Neuronal stem cell (in vitro differentiated cells): ENCODE data around the gene TAS2R50. TPM values are rescaled to one million over a fixed set of nuclear protein-coding genes. Genes with fewer than 3 reads are reported as not detected.
"Not testable (repeated sequence)": the region's sequence is repeated elsewhere in the genome, so short reads cannot be mapped to it uniquely, and the experiment has no call there.

Experiments used
- DNase-seq: peaks from one replicate; pipeline ENCODE4 v3.0.0-alpha.2; 2013; ENCODE audit warnings: low spot score
- H2AFZ ChIP-seq: one replicate; pipeline ENCODE4 v1.6.1; 2013; ENCODE audit warnings: mild to moderate bottlenecking, low read length, inconsistent platforms
- H2AK5ac ChIP-seq: 2 replicates; pipeline ENCODE4 v1.6.1; 2013; ENCODE audit warnings: low read depth, mild to moderate bottlenecking, inconsistent platforms, low read length, moderate library complexity, mixed read lengths
- H2BK120ac ChIP-seq: 2 replicates; pipeline ENCODE4 v1.6.1; 2013; ENCODE audit warnings: low read depth, mild to moderate bottlenecking, inconsistent platforms, low read length, moderate library complexity, mixed read lengths
- H2BK12ac ChIP-seq: one replicate; pipeline ENCODE4 v1.6.1; 2013; ENCODE audit warnings: low read length, inconsistent platforms
- H2BK15ac ChIP-seq: 2 replicates; pipeline ENCODE4 v1.6.1; 2013; ENCODE audit warnings: mild to moderate bottlenecking, low read length, inconsistent platforms, mixed read lengths
- H2BK5ac ChIP-seq: one replicate; pipeline ENCODE4 v1.6.1; 2013; ENCODE audit warnings: inconsistent platforms, mild to moderate bottlenecking, low read length, moderate library complexity
- H3K14ac ChIP-seq: one replicate; pipeline ENCODE4 v1.6.1; 2013; ENCODE audit warnings: low read length, inconsistent platforms
- H3K18ac ChIP-seq: 2 replicates; pipeline ENCODE4 v1.6.1; 2013; ENCODE audit warnings: low read length, inconsistent platforms
- H3K23ac ChIP-seq: 2 replicates; pipeline ENCODE4 v1.6.1; 2013; ENCODE audit warnings: low read depth, mild to moderate bottlenecking, mixed read lengths, low read length, inconsistent platforms; ENCODE audit not compliant: poor library complexity
- H3K27ac ChIP-seq: replicated peaks from 3 replicates; pipeline ENCODE4 v1.5.1; 2013; ENCODE audit warnings: low read length, inconsistent platforms
- H3K27me3 ChIP-seq, 3 experiments: 2 replicates each; pipeline ENCODE4 v1.6.1; 2013; ENCODE audit warnings: low read length in 3 of 3, mild to moderate bottlenecking in 2 of 3, inconsistent platforms in 1 of 3, low read depth in 1 of 3, mixed read lengths in 1 of 3, moderate library complexity in 1 of 3; ENCODE audit not compliant: control insufficient read depth in 3 of 3, insufficient read depth in 3 of 3
- H3K36me3 ChIP-seq, 2 donors: replicated peaks in 1 of 2; 2 replicates each; pipeline ENCODE4 v1.6.1; 2013; ENCODE audit warnings: low read length in 2 of 2; ENCODE audit not compliant: control insufficient read depth in 2 of 2, insufficient read depth in 2 of 2
- H3K4ac ChIP-seq: 2 replicates; pipeline ENCODE4 v1.6.1; 2013; ENCODE audit warnings: inconsistent platforms, mild to moderate bottlenecking, low read length, moderate library complexity
- H3K4me1 ChIP-seq, 2 donors: 1 replicate in 1 of 2; 2 replicates in 1 of 2; pipeline ENCODE4 v1.6.1; 2013; ENCODE audit warnings: low read length in 2 of 2, low read depth in 1 of 2; ENCODE audit not compliant: control insufficient read depth in 2 of 2, insufficient read depth in 1 of 2
- H3K4me2 ChIP-seq: one replicate; pipeline ENCODE4 v1.6.1; 2013; ENCODE audit warnings: mild to moderate bottlenecking, low read length, inconsistent platforms; ENCODE audit not compliant: insufficient read depth, poor library complexity, severe bottlenecking
- H3K4me3 ChIP-seq, 2 donors: 2 replicates each; pipeline ENCODE4 v1.5.1; 2013; ENCODE audit warnings: low read length in 2 of 2, mild to moderate bottlenecking in 2 of 2, inconsistent platforms in 1 of 2, moderate library complexity in 1 of 2
- H3K79me1 ChIP-seq: one replicate; pipeline ENCODE4 v1.6.1; 2013; ENCODE audit warnings: low read depth, mild to moderate bottlenecking, inconsistent platforms, low read length, moderate library complexity
- H3K9ac ChIP-seq: one replicate; pipeline ENCODE4 v1.6.1; 2013; ENCODE audit warnings: mild to moderate bottlenecking, low read depth, low read length, inconsistent platforms; ENCODE audit not compliant: poor library complexity
- H3K9me3 ChIP-seq, 2 donors: replicated peaks in 1 of 2; 2 replicates each; pipeline versions ENCODE3 to v1.6.1; 2013; ENCODE audit warnings: low read length in 2 of 2, mild to moderate bottlenecking in 2 of 2, inconsistent platforms in 1 of 2, low read depth in 1 of 2, mixed read lengths in 1 of 2, moderate library complexity in 1 of 2; ENCODE audit not compliant: control insufficient read depth in 2 of 2, insufficient read depth in 1 of 2
- H4K8ac ChIP-seq: one replicate; pipeline ENCODE4 v1.6.1; 2013; ENCODE audit warnings: low read depth, mild to moderate bottlenecking, inconsistent platforms, low read length, moderate library complexity
- H4K91ac ChIP-seq: one replicate; pipeline ENCODE4 v1.6.1; 2013; ENCODE audit warnings: low read length, low read depth, mild to moderate bottlenecking, inconsistent platforms; ENCODE audit not compliant: poor library complexity
- WGBS, 2 donors: extraction: QIAGEN DNeasy Blood & Tissue Kit; methylation state at CpG; one replicate each; pipeline ENCODE4 v1.1.7; 2013; ENCODE audit warnings: missing lambda C conversion rate in 2 of 2, mixed read lengths in 1 of 2; ENCODE audit not compliant: insufficient read length in 2 of 2, insufficient replicate concordance in 1 of 2; ENCODE audit errors: extremely low coverage in 2 of 2; 5-methylcytosine and 5-hydroxymethylcytosine counted together
- polyA plus RNA-seq, 2 experiments: library from polyadenylated mRNA; stranded (reverse); fragments of 200-250 nt; gene quantifications; one replicate each; pipeline ENCODE4 v1.2.3, GENCODE V29; 2013

The TAS2R50 gene
- 0.08 TPM for polyA plus RNA-seq (2013, experiment 1 of 2)
- polyA plus RNA-seq (2013, experiment 2 of 2), result 0.10 TPM

DNA sequence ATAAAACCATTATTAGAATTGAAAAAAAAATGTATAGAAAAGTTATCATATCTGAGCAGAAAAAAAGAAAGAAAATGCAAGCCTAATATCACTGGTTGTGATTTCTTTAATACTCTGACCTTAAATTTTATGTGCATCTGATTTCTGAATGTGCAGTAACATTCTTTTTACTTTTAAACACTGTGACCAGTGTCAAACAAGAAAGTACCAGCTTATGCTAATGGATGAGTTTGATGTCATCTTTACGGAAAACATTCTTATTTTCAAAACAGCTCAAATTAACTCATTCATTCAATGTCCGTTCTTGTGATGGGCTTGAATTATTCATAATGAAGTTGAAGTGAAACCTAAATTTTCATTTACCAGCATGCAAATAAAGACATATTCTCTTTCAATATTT lies at the start of gene TAS2R50:
TSS of gene TAS2R50 (minus strand) at position 101 of the 400 bp plus-strand sequence. CDS start at position 49, 52 bp downstream.
- H2BK120ac ChIP-seq, result no peak within 1 kb of the TSS
- DNase-seq, result no peak
- peaks cover 0 to 11% of the 10 kb centered on the region in 2 donors for H3K9me3 ChIP-seq
- no peaks in the 10 kb centered on the region for H3K79me1 ChIP-seq
- H2BK15ac ChIP-seq, result no peak within 1 kb of the TSS
- H2BK5ac ChIP-seq, result no peak within 1 kb of the TSS
- no peak within 1 kb of the TSS for H2AFZ ChIP-seq
- no peak within 1 kb of the TSS for H4K8ac ChIP-seq
- no peak within 1 kb of the TSS for H3K27ac ChIP-seq
- no peaks in the 10 kb centered on the region for H3K4me1 ChIP-seq
- no peak within 1 kb of the TSS for H2AK5ac ChIP-seq
- no peaks in the 10 kb centered on the region for H3K27me3 ChIP-seq
- no peak within 1 kb of the TSS for H3K9ac ChIP-seq
- no peak within 1 kb of the TSS for H3K4me3 ChIP-seq
- H3K4me2 ChIP-seq, result no peak within 1 kb of the TSS
- peaks cover 2 to 8% of the 10 kb centered on the region in 2 donors for H3K36me3 ChIP-seq
- H3K23ac ChIP-seq, result no peak within 1 kb of the TSS
- H3K14ac ChIP-seq, result no peak within 1 kb of the TSS
- H3K4ac ChIP-seq, result no peak within 1 kb of the TSS
- H2BK12ac ChIP-seq, result no peak within 1 kb of the TSS
- no peak within 1 kb of the TSS for H3K18ac ChIP-seq
- no CpG with 5 or more reads among the region's 2 CpGs for WGBS, 2 donors
- H4K91ac ChIP-seq, result no peak within 1 kb of the TSS

- not testable (repeated sequence) for H3K27me3 ChIP-seq, H3K9me3 ChIP-seq, H3K4me1 ChIP-seq, DNase-seq, H4K8ac ChIP-seq, H2BK120ac ChIP-seq, H3K4ac ChIP-seq, H2BK12ac ChIP-seq, H3K4me2 ChIP-seq, H3K27ac ChIP-seq, H3K4me3 ChIP-seq, H3K18ac ChIP-seq, H2AK5ac ChIP-seq, H3K23ac ChIP-seq, H3K79me1 ChIP-seq, H3K14ac ChIP-seq, H2BK15ac ChIP-seq, H2AFZ ChIP-seq, H4K91ac ChIP-seq, H3K9ac ChIP-seq, H2BK5ac ChIP-seq
- peaks cover 2 to 16% of the 10 kb centered on the region in 2 donors for H3K36me3 ChIP-seq
- no CpG with 5 or more reads among the region's 3 CpGs for WGBS, 2 donors
Measured at GRCh38 chr12:11033959-11034358, 47.2 kb upstream of the TAS2R50 start.

DNA sequence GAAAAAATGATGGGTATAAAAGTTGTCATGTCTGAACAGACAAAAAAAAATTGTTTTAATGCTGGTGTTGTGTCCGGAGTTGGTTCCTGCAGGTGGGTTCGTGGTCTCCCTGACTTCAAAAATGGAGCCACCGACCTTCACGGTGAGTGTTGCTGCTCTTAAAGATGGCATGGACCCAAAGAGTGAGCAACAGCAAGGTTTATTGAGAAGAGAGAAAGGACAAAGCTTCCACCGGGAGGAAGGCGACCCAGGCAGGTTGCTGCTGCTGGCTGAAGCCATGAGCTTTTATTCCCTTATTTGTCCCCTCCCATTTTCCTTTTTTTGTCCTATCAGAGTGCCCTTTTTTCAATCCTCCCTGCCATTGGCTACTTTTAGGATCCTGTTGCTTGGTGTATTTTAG lies 44.6 kb upstream of the TAS2R50 start, which contains the start of gene TAS2R31:
TSS of gene TAS2R31 (minus strand) at position 101 of the 400 bp plus-strand sequence. CDS start at position 29, 72 bp downstream.
- H3K14ac ChIP-seq, result no peak within 1 kb of the TSS
- H3K9ac ChIP-seq, result no peak within 1 kb of the TSS
- no peak within 1 kb of the TSS for H2BK15ac ChIP-seq
- H3K4me1 ChIP-seq, result no peaks in the 10 kb centered on the region
- H3K18ac ChIP-seq, result no peak within 1 kb of the TSS
- no CpG with 5 or more reads among the region's 6 CpGs for WGBS, 2 donors
- H3K79me1 ChIP-seq, result no peaks in the 10 kb centered on the region
- H3K27me3 ChIP-seq, result no peaks in the 10 kb centered on the region
- no peak within 1 kb of the TSS for H2BK5ac ChIP-seq
- H4K8ac ChIP-seq, result no peak within 1 kb of the TSS
- H3K9me3 ChIP-seq, result peaks cover 0 to 9% of the 10 kb centered on the region in 2 donors
- H3K4me3 ChIP-seq, result no peak within 1 kb of the TSS
- H3K27ac ChIP-seq, result no peak within 1 kb of the TSS
- H3K4me2 ChIP-seq, result no peak within 1 kb of the TSS
- no peak within 1 kb of the TSS for H2BK120ac ChIP-seq
- H3K36me3 ChIP-seq, result peaks cover 2 to 29% of the 10 kb centered on the region in 2 donors
- H3K23ac ChIP-seq, result no peak within 1 kb of the TSS
- no peak for DNase-seq
- no peak within 1 kb of the TSS for H2AFZ ChIP-seq
- no peak within 1 kb of the TSS for H4K91ac ChIP-seq
- no peak within 1 kb of the TSS for H2BK12ac ChIP-seq
- H2AK5ac ChIP-seq, result no peak within 1 kb of the TSS
- H3K4ac ChIP-seq, result no peak within 1 kb of the TSS

DNA sequence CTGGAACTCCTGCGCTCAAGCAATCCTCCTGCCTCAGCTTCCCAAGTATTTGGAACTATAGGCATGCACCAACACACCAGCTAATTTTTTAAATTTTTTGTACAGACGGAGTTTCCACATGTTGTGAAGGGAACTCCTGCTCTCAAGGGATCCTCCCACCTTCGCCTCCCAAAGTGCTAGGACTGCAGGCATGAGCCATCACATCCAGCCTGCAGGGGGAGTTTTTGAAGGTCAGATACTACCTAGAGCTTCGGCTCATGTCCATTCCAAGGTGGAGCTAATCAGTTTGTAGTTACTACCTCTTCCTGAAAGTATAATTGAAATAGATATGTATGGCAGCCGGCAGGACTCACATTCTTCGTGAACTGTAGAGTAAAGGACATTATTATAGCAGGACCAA lies 39.4 kb upstream of the TAS2R50 start:
- Histone ChIP-seq H4K91ac (no peak overlapping the region), H3K14ac (no peak overlapping the region), H3K4me2 (no peak overlapping the region), H3K4me3 (no peak overlapping the region), H3K79me1 (no peaks in the 10 kb centered on the region), H2BK15ac (no peak overlapping the region), H3K23ac (no peak overlapping the region), H3K9ac (no peak overlapping the region), H2BK5ac (no peak overlapping the region), H2BK120ac (no peak overlapping the region), H3K4ac (no peak overlapping the region), H3K27me3 (no peaks in the 10 kb centered on the region), H3K4me1 (no peaks in the 10 kb centered on the region), H3K18ac (no peak overlapping the region), H4K8ac (no peak overlapping the region), H2AFZ (no peak overlapping the region), H3K36me3 (peaks cover 2 to 28% of the 10 kb centered on the region in 2 donors), H3K27ac (no peak overlapping the region), H2AK5ac (no peak overlapping the region), H3K9me3 (peaks cover 0 to 16% of the 10 kb centered on the region in 2 donors), H2BK12ac (no peak overlapping the region)
- DNase-seq, result no peak
- no CpG with 5 or more reads among the region's 6 CpGs for WGBS, 2 donors
